Stimulated activated CD8-positive, alpha-beta memory T cell treated with anti-CD3 and anti-CD28 coated beads, Interleukin-15, amount 100 ng/mL, for 4 hours (primary cell): ENCODE data around the gene IL10.
"Not testable (repeated sequence)": the region's sequence is repeated elsewhere in the genome, so short reads cannot be mapped to it uniquely, and the experiment has no call there.

Source experiments
- DNase-seq, 2 donors: peaks; one replicate each; pipeline ENCODE4 v3.0.0-alpha.2; 2020; ENCODE audit warnings: low read depth in 2 of 2

Gene IL10

GRCh38 chr1:206765771-206766170 lies 6.5 kb downstream of the IL10 start:
- DNase-seq = not testable (repeated sequence)

DNA sequence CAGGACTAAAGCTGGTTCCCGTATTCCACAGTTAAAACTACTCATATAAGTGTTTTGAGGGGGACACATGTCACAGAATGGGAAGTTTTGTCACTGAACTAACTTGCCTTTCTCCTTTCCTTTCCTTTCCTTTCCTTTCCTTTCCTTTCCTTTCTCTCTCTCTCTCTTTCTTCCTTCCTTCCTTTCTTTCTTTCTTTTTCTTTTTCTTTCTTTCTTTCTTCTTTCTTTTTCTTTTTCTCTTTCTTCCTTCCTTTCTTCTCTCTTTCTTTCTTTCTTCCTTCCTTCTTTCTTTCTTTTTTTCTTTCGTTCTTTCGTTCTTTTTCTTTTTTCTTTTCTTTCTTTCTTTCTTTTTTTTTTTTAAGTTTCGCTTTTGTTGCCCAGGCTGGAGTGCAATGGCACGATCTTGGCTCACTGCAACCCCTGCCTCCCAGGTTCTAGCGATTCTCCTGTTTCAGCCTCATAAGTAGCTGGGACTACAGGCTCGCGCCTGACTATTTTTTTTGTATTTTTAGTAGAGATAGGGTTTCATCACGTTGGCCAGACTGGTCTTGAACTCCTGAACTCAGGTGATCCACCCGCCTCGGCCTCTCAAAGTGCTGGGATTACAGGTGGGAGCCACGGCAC lies 9.4 kb downstream of the IL10 start:
- DNase-seq = not testable (repeated sequence)

GRCh38 chr1:206761159-206761768 lies 11.0 kb downstream of the IL10 start:
- no peak for DNase-seq

DNA sequence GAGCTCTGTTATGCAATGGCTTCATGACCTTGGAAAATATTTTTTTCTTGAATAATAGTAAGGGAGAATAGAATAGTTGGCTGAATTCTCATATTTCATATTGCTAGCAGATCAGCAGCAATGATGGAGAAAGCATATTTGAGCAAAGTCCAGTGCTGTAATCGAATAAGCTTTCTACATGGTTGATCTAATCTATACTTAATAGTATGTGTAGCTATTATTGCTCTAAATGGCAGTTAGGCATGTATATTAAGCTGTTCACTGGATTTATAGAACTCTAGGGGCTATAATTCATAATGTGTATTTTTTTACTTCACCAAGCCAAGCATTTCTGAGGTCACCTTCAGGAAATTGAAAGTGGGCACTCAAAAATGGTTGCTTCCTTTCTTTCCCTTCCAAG lies 11.7 kb downstream of the IL10 start:
- no peak for DNase-seq

GRCh38 chr1:206757524-206758266 lies 14.6 kb downstream of the IL10 start:
- DNase-seq = no peak

DNA sequence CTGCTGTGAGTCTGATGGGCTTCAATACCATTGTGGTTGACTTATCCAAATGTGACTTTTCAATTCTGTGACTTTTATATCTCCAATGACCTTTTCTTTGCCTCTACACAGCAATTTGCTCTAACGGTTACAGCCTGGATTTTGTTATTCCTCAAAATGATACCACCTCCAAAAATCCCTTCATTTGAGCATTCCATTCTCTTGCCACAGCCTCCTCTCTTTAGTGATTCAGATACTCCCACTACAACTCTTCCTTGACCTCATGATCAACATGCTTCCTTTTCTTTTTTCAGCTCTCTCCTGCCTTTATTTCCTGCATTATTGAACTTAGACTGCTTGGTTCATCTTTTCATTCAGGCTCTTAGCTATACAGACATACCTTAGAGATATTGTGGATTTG lies 18.3 kb downstream of the IL10 start:
- no peak for DNase-seq

- DNase-seq = no peak
These were observed 19.2 kb downstream of the IL10 start for GRCh38 chr1:206753141-206753540.

- DNase-seq = no peak
These were observed 19.8 kb downstream of the IL10 start for GRCh38 chr1:206752481-206752880.

GRCh38 chr1:206751891-206752290 lies 20.4 kb downstream of the IL10 start:
- DNase-seq = no peak

DNA sequence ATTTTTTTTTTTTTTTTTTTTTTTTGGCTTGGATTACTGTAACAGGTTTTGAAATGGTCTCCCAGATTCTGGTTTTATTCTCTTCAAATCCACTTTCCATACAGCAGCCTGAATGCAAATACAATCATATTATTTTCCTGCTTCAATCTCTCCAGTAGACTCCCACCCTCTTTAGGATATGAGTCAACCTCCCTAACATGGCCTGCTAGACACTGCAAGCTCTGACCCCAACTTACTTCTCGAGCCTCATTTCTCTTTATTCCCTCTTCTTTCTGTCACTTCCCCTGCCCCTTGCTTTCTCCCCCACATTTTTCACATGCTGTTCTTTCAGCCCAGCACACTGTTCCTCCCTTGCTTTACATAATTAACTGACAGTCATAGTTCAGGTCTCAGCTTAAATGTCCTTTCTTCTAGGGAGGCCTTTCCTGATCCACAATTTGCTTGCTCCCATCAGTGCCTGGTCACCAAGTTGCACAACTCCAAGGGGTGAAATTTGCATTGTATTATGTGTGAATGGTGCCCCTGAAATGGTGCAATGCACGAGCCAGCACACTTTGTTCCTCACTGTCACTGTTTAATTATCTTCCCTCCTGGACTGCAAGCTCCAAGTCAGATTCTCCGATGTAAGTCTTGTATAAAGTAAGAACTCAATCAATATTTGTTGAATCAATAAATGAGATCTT lies 23.8 kb downstream of the IL10 start:
- no peak for DNase-seq

- no peak for DNase-seq
These were observed 27.0 kb downstream of the IL10 start for GRCh38 chr1:206745301-206745700.

- DNase-seq = no peak
These were observed 27.6 kb downstream of the IL10 start for GRCh38 chr1:206744683-206745082.

DNA sequence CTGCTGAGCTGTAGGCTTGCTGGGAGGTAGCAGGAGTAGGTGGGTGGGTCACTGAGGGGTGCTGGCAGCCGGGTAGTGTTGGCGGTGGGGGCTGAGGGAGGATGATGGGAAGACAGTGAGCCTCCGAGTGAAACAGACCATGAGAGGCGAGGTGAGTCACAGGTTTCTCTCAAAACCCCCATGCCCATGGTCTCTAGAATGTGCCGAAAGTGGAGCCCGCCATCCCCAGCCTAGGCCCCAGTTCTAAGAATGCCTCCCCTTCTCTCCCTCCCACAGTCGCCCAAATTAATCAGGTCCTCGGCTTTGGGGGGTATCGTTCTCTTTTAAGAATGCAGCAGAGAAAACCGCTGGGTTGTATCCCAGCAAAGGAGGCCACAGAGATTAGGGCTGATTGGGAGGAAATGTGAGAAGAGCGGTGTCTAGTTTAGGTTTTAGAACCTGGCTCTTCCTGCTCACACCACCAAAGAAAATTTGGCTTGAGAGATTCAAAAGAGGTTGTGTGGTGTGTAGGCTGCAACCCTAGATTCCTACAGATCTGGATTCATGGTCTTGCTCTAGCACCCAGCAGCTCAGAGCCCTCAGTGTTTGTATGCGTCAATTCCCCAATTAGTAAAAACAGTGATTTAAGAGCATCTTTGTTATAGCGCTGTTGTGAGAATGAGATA lies 29.4 kb downstream of the IL10 start:
- no peak for DNase-seq

DNA sequence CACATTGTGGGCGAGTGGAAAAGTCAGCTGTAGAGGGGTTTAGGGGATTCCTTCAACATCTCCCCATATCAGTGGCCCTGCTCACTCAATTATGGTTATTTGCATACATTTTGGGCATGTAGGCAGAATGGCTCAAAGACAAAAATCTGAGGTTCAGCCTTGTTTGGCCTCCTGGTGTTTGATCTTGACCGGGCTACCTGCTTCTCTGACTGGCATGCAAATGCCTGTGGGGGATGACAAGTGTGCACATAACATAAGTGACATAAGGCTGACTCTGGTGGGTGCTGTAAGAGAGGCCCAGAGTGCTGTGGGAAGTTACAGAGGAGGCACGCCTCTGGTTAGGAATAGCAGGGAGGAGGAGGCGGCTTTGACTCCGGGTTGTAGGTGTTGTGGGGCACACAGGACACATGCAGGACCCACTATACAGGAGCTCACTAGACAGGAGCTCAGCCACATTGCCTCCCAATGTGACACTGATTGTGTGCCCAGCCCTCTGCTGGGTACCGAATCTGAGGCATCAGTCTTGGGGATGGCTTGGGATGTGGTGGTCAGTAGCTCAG lies 31.1 kb downstream of the IL10 start:
- no peak for DNase-seq

GRCh38 chr1:206739411-206740076 lies 32.8 kb downstream of the IL10 start:
- no peak for DNase-seq

GRCh38 chr1:206738370-206739366 lies 33.6 kb downstream of the IL10 start:
- DNase-seq = no peak

DNA sequence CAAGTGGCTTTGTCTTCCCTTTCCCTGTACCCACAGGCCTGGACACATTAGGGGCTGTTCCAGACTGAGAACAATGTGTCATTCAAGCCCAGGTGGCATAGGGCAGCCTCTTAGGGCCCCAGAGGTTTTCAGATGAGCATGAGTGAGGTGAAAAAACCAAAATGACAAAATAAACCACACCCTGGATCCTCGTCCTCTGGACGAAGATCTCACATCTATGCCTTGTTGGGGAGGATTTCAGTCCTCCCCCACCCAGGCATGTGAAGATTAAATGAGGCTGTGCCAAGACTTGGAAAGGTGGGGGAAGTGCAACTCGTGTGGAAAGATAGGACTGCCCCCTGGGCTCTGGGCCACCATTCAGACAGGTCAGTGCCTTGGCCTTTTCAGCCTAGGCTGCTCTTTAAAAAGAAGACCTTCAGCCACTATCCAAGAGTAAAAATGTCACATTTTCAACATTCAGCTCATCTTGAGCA lies 34.5 kb downstream of the IL10 start:
- no peak for DNase-seq

GRCh38 chr1:206736878-206737728 lies 35.2 kb downstream of the IL10 start:
- peak; percentile 36 to 47 for DNase-seq

DNA sequence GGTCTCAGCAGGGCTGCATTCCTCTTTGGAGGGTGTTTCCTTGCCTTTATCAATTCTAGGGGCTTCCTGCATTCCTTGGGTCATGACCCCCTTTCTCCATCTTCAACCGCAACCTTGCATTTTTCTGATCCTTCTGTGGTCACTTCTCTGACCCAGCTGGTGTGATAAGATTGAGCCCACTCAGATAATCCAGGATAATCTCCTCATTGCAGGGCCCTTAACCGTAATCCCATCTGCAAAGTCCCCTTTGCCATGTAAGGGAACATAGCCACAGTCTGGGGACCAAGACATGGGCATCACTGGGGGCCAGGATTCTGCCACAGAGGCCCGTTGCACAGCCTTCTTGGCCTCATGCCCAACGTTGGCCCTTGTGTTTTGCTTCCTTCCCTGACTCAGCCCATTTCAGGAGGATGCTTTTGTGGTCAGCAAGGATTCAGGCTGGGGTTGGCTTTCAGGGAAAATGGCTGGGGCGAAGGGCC lies 36.7 kb downstream of the IL10 start:
- no peak for DNase-seq
